ENCODE results near the gene FKBP3. TPM values are rescaled to one million over a fixed set of nuclear protein-coding genes. Genes with fewer than 3 reads are reported as not detected.

The FKBP3 gene
- total and polyA plus RNA-seq, 2 of the 8 experiments (the other 6 are each of a cell fraction or from before 2014, with no cell fraction given): 36.0 to 149 TPM

- no peak overlapping the region for H3K23ac ChIP-seq (ENCODE audit: insufficient read length)
- no peak overlapping the region for H2BK120ac ChIP-seq (replicated peaks; ENCODE audit: low read depth, low read length)
- no peak overlapping the region for H4K5ac ChIP-seq (ENCODE audit: insufficient read length, low read depth, low read length)
- H2BK20ac ChIP-seq (ENCODE audit: low read length): no peak overlapping the region
- H3K14ac ChIP-seq (ENCODE audit: insufficient read length): no peak overlapping the region
- H3K27me3 ChIP-seq (replicated peaks in 1 of 4; ENCODE audit: control insufficient read depth in 3 of 4, extremely low read depth in 1 of 4, insufficient read depth in 3 of 4, low read length in 3 of 4): no peaks in the 10 kb centered on the region
- no peak overlapping the region for H4K91ac ChIP-seq (replicated peaks; ENCODE audit: insufficient read length, low read length)
- H3K4ac ChIP-seq (replicated peaks; ENCODE audit: insufficient read length, low read depth, low read length): no peak overlapping the region
- no peak overlapping the region for H3K56ac ChIP-seq (replicated peaks; ENCODE audit: insufficient read length, low read depth, low read length)
- H2BK5ac ChIP-seq (ENCODE audit: low read depth, low read length): no peak overlapping the region
- 92% methylated on average over 6 of the region's 6 CpGs; no CpG with 5 or more reads in 1 of the 2 experiments for WGBS, 2 experiments (ENCODE audit: extremely low coverage in 1 of 2, insufficient coverage in 1 of 2, insufficient read length in 1 of 2, insufficient replicate concordance in 2 of 2, low coverage in 1 of 2, low lambda C conversion rate in 2 of 2, missing lambda C conversion rate in 1 of 2)
- H3K9me3 ChIP-seq (ENCODE audit: insufficient read depth in 2 of 2, low read depth in 1 of 2, low read length in 1 of 2): no peaks in the 10 kb centered on the region
- H3K79me1 ChIP-seq (ENCODE audit: low read depth, low read length): no peaks in the 10 kb centered on the region; the same call in 1 of the 2 replicates
- no peak overlapping the region for H3K18ac ChIP-seq (ENCODE audit: extremely low read depth, low read length)
- peaks cover 0 to 64% of the 10 kb centered on the region in 2 experiments; a peak in 3 of 4 replicates for H3K79me2 ChIP-seq (ENCODE audit: control insufficient read depth in 1 of 2, insufficient read depth in 2 of 2, low read length in 2 of 2)
- H3K27ac ChIP-seq (ENCODE audit: low read depth, low read length): no peak overlapping the region
- POLR2A ChIA-PET (ENCODE audit: partially characterized antibody): interaction anchor here (1.2 kb wide), 1 partner anchor 62 kb away, joined by 3 read pairs; no protein-coding TSS in a partner anchor
- H3K9ac ChIP-seq (replicated peaks in 1 of 4; ENCODE audit: extremely low read depth in 1 of 4, low read depth in 3 of 4, low read length in 3 of 4): no peak overlapping the region
- no peak overlapping the region for H2BK12ac ChIP-seq (ENCODE audit: low read depth, low read length)
- H3K4me2 ChIP-seq (ENCODE audit: insufficient read depth in 1 of 2, low read depth in 2 of 2, low read length in 2 of 2): no peak overlapping the region
- TF ChIP-seq TEAD4 (IDR thresholded peaks at IDR 0.05; ENCODE audit: low read depth, low read length): no peak
- no peak for TF ChIP-seq YY1 (IDR thresholded peaks at IDR 0.05; ENCODE audit: low read depth, low read length)
- DNase-seq (ENCODE audit: low read depth in 1 of 2, low spot score in 2 of 2) (no peak), FAIRE-seq (no peak)
- H2AFZ ChIP-seq (ENCODE audit: low read length): no peak overlapping the region
- peaks cover 0 to 3% (median 0%) of the 10 kb centered on the region in 4 experiments; a peak in 1 of 7 replicates for H3K4me1 ChIP-seq (replicated peaks in 1 of 4; ENCODE audit: control insufficient read depth in 3 of 4, insufficient read depth in 4 of 4, low read length in 3 of 4)
- H4K20me1 ChIP-seq (replicated peaks in 1 of 2; ENCODE audit: control insufficient read depth in 1 of 2, insufficient read depth in 2 of 2, low read length in 2 of 2): peaks cover 0 to 4% of the 10 kb centered on the region in 2 experiments
- CTCF ChIA-PET (ENCODE audit: partially characterized antibody): interaction anchor here (0.7 to 1.3 kb wide), 3 partner anchors 9 to 128 kb away, joined by 3 to 4 read pairs (median 3); no protein-coding TSS in a partner anchor
- peaks cover 0 to 5% (median 0%) of the 10 kb centered on the region in 4 experiments; a peak in 2 of 8 replicates for H3K36me3 ChIP-seq (ENCODE audit: control insufficient read depth in 2 of 4, insufficient read depth in 4 of 4, low read length in 3 of 4)
- H3K23me2 ChIP-seq (ENCODE audit: low read depth, low read length): no peaks in the 10 kb centered on the region; the same call in 1 of the 2 replicates
- no peak overlapping the region for H3K4me3 ChIP-seq (ENCODE audit: extremely low read depth in 1 of 4, insufficient read depth in 2 of 4, low read depth in 3 of 4, low read length in 4 of 4)
- H4K8ac ChIP-seq (ENCODE audit: extremely low read depth, insufficient read depth, low read length): no peak overlapping the region
- no peak overlapping the region for H2BK15ac ChIP-seq (ENCODE audit: low read length)
- H2AK5ac ChIP-seq (ENCODE audit: low read depth, low read length): no peak overlapping the region
Observed at GRCh38 chr14:45140661-45141187, 6.4 kb upstream of the FKBP3 start.

All from H1 (cell line).